ENCODE measurements around the gene PLOD2. TPM values are rescaled to one million over a fixed set of nuclear protein-coding genes. Genes with fewer than 3 reads are reported as not detected.

The PLOD2 gene
- total RNA-seq, 2 experiments from 2014 or later = 0.20 to 1.2 TPM

GRCh38 chr3:146058241-146058640 lies 102.7 kb downstream of the PLOD2 start:
- Mint-ChIP-seq H3K27ac (no peak overlapping the region), H3K36me3 (no peaks in the 10 kb centered on the region), H3K4me3 (no peak overlapping the region), H3K9me3 (ENCODE audit: low read depth) (no peaks in the 10 kb centered on the region), H3K27me3 (no peaks in the 10 kb centered on the region), H3K4me1 (no peaks in the 10 kb centered on the region)
- ATAC-seq (no peak), DNase-seq (no peak)
- CTCF ChIA-PET = no interaction called here

- DNase-seq (no peak), ATAC-seq (no peak)
- no peaks in the 10 kb centered on the region for H3K27me3 Mint-ChIP-seq
- H3K4me1 Mint-ChIP-seq = no peaks in the 10 kb centered on the region
- H3K27ac Mint-ChIP-seq = no peak overlapping the region
- H3K4me3 Mint-ChIP-seq = no peak overlapping the region
- no peaks in the 10 kb centered on the region for H3K36me3 Mint-ChIP-seq
- CTCF ChIA-PET = interaction anchor here (0.7 to 1.8 kb wide), 2 partner anchors 12 to 193 kb away, joined by 3 to 7 read pairs; no protein-coding TSS in a partner anchor
- H3K9me3 Mint-ChIP-seq (ENCODE audit: low read depth) = no peaks in the 10 kb centered on the region
Measured at GRCh38 chr3:146052791-146053310, 108.1 kb downstream of the PLOD2 start.

DNA sequence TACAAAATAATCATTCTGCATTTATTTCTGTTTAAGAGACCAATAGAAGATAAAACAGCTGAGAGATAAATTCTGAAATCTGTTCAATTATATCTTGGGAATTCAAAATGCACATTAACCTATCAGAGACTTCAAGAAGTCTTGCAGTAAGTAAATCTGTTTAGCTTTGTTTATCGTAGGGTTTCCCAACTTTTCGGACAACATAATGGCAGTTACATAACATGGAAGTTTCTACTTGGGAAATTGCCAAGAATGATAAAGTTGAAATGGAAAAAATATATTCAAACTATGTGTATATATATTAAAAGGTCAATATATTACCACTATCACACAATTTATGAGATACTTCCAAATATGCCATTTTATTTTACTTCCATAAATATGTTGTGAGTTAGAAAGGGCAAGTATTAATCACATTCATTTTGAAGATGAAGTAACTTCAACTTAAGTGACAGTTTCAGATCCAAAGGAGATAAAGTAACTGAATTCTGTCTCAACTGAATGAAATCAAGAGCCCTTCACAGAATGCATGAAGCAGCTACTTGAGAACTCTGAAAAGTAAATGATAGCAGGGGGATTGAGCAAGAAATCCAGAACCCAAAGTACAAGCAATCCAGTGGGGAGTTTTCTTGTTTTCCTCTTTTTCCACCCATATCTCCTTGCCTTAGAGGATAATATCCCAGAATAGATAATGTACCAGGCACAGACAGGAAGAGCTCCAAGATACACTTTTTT lies 108.8 kb downstream of the PLOD2 start:
- ATAC-seq (no peak), DNase-seq (no peak)
- H3K4me3 Mint-ChIP-seq = no peak overlapping the region
- H3K27ac Mint-ChIP-seq = no peak overlapping the region
- H3K36me3 Mint-ChIP-seq = no peaks in the 10 kb centered on the region
- H3K9me3 Mint-ChIP-seq (ENCODE audit: low read depth) = no peaks in the 10 kb centered on the region
- H3K4me1 Mint-ChIP-seq = no peaks in the 10 kb centered on the region
- H3K27me3 Mint-ChIP-seq = no peaks in the 10 kb centered on the region
- CTCF ChIA-PET = interaction anchor here (0.7 to 1.8 kb wide), 2 partner anchors 13 to 193 kb away, joined by 3 to 7 read pairs; no protein-coding TSS in a partner anchor

- no peak for DNase-seq
- Mint-ChIP-seq H3K27ac (no peak overlapping the region), H3K27me3 (no peaks in the 10 kb centered on the region), H3K4me3 (no peak overlapping the region), H3K4me1 (no peaks in the 10 kb centered on the region), H3K9me3 (ENCODE audit: low read depth) (peaks cover 3% of the 10 kb centered on the region), H3K36me3 (no peaks in the 10 kb centered on the region)
- ATAC-seq = no peak
- CTCF ChIA-PET = no interaction called here
Measured at GRCh38 chr3:146050691-146051090, 110.3 kb downstream of the PLOD2 start.

DNA sequence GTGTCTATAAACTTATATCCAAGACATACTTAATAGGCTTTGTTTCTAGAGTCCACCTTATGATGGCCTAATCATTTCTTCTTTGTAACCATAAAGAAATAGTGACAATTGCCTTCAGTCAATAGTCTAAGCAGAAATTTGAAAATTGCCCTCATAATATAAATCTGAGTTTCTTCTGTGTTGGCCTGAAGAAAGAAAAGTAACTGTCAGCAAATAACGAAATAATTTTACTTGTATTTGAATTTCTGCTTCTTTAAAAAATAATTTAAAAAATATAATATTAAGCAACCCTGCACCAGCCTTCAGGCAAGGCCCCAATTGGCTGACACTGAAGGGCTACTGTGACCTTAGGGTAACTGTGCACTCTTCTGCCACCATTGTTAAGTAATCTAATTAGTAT lies 113.5 kb downstream of the PLOD2 start:
- no peaks in the 10 kb centered on the region for H3K36me3 Mint-ChIP-seq
- no peak overlapping the region for H3K4me3 Mint-ChIP-seq
- no peak overlapping the region for H3K27ac Mint-ChIP-seq
- no peaks in the 10 kb centered on the region for H3K27me3 Mint-ChIP-seq
- H3K4me1 Mint-ChIP-seq = no peaks in the 10 kb centered on the region
- peaks cover 3% of the 10 kb centered on the region for H3K9me3 Mint-ChIP-seq (ENCODE audit: low read depth)
- ATAC-seq (no peak), DNase-seq (no peak)
- CTCF ChIA-PET = no interaction called here

GRCh38 chr3:146044046-146044445 lies 116.9 kb downstream of the PLOD2 start:
- Mint-ChIP-seq H3K27me3 (no peaks in the 10 kb centered on the region), H3K27ac (no peak overlapping the region), H3K36me3 (no peaks in the 10 kb centered on the region), H3K4me3 (no peak overlapping the region), H3K4me1 (no peaks in the 10 kb centered on the region), H3K9me3 (ENCODE audit: low read depth) (peaks cover 3% of the 10 kb centered on the region)
- ATAC-seq = no peak
- no peak for DNase-seq
- CTCF ChIA-PET = no interaction called here

- CTCF ChIA-PET = no interaction called here
- H3K36me3 Mint-ChIP-seq = no peaks in the 10 kb centered on the region
- no peak overlapping the region for H3K4me3 Mint-ChIP-seq
- ATAC-seq (no peak), DNase-seq (no peak)
- H3K27ac Mint-ChIP-seq = no peak overlapping the region
- no peaks in the 10 kb centered on the region for H3K27me3 Mint-ChIP-seq
- H3K4me1 Mint-ChIP-seq = no peaks in the 10 kb centered on the region
- no peaks in the 10 kb centered on the region for H3K9me3 Mint-ChIP-seq (ENCODE audit: low read depth)
Measured at GRCh38 chr3:146040630-146041029, 120.4 kb downstream of the PLOD2 start.

- DNase-seq = no peak
- no peaks in the 10 kb centered on the region for H3K9me3 Mint-ChIP-seq (ENCODE audit: low read depth)
- no peak overlapping the region for H3K27ac Mint-ChIP-seq
- CTCF ChIA-PET = no interaction called here
- H3K4me3 Mint-ChIP-seq = no peak overlapping the region
- ATAC-seq = no peak
- no peaks in the 10 kb centered on the region for H3K36me3 Mint-ChIP-seq
- H3K4me1 Mint-ChIP-seq = no peaks in the 10 kb centered on the region
- H3K27me3 Mint-ChIP-seq = no peaks in the 10 kb centered on the region
Measured at GRCh38 chr3:146037697-146038096, 123.3 kb downstream of the PLOD2 start.

- Mint-ChIP-seq H3K36me3 (no peaks in the 10 kb centered on the region), H3K27ac (no peak overlapping the region), H3K4me3 (no peak overlapping the region), H3K4me1 (no peaks in the 10 kb centered on the region), H3K9me3 (ENCODE audit: low read depth) (peaks cover 2% of the 10 kb centered on the region), H3K27me3 (no peaks in the 10 kb centered on the region)
- CTCF ChIA-PET = no interaction called here
- no peak for DNase-seq
- no peak for ATAC-seq
Measured at GRCh38 chr3:146036281-146036680, 124.7 kb downstream of the PLOD2 start.

DNA sequence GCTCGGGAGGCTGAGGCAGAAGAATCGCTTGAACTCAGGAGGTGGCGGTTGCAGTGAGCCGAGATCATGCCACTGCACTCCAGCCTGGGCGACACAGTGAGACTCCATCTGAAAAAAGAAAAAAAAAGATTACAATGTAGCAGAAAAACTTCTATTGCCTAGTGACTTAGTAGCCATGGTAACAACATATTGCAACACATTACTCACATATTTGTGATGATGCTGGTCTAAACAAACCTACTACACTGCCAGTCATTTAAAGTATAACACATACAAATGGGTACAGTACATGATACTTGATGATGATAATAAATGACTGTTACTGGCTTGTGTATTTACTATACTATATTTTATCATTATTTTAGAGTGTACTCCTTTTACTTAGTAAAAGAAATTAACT lies 125.6 kb downstream of the PLOD2 start:
- CTCF ChIA-PET = no interaction called here
- DNase-seq (no peak), ATAC-seq (no peak)
- H3K9me3 Mint-ChIP-seq (ENCODE audit: low read depth) = peaks cover 2% of the 10 kb centered on the region
- no peaks in the 10 kb centered on the region for H3K27me3 Mint-ChIP-seq
- no peaks in the 10 kb centered on the region for H3K4me1 Mint-ChIP-seq
- no peak overlapping the region for H3K4me3 Mint-ChIP-seq
- H3K36me3 Mint-ChIP-seq = no peaks in the 10 kb centered on the region
- no peak overlapping the region for H3K27ac Mint-ChIP-seq

DNA sequence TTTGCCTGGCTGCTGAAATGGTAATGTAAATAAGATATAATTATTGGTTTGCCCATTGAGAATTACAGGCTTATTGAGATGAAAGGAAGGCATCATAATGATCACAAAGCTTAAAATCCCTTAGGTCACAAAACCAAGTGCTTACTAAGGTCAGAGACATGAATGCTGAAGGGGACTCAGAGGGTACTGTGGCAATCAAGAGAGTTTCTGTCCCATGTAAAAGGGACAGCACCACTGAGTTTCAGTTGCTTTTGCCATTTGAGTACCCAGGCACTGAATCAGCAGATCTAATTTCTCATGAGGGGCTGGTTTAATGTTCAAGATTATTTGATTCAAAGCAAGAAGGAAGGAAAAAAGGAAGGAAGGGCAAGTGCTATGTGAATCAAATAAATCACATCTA lies 127.0 kb downstream of the PLOD2 start:
- H3K27me3 Mint-ChIP-seq = no peaks in the 10 kb centered on the region

GRCh38 chr3:146026547-146026946 lies 134.4 kb downstream of the PLOD2 start:
- H3K36me3 Mint-ChIP-seq = no peaks in the 10 kb centered on the region
- no peaks in the 10 kb centered on the region for H3K4me1 Mint-ChIP-seq
- no peak overlapping the region for H3K4me3 Mint-ChIP-seq
- CTCF ChIA-PET = interaction anchor here (1.7 kb wide), 1 partner anchor 39 kb away, joined by 6 read pairs; no protein-coding TSS in a partner anchor
- DNase-seq (no peak), ATAC-seq (no peak)
- no peaks in the 10 kb centered on the region for H3K27me3 Mint-ChIP-seq
- no peak overlapping the region for H3K27ac Mint-ChIP-seq
- H3K9me3 Mint-ChIP-seq (ENCODE audit: low read depth) = peaks cover 4% of the 10 kb centered on the region

More for the DNA sequence above, 127.0 kb downstream of the PLOD2 start:
- CTCF ChIA-PET = no interaction called here
- H3K4me3 Mint-ChIP-seq = no peak overlapping the region
- H3K36me3 Mint-ChIP-seq = no peaks in the 10 kb centered on the region
- peaks cover 5% of the 10 kb centered on the region for H3K9me3 Mint-ChIP-seq (ENCODE audit: low read depth)
- no peak for ATAC-seq
- no peaks in the 10 kb centered on the region for H3K4me1 Mint-ChIP-seq
- no peak overlapping the region for H3K27ac Mint-ChIP-seq
- no peak for DNase-seq

GRCh38 chr3:146024260-146024659 lies 136.7 kb downstream of the PLOD2 start:
- H3K27ac Mint-ChIP-seq = no peak overlapping the region
- H3K27me3 Mint-ChIP-seq = no peaks in the 10 kb centered on the region
- ATAC-seq (no peak), DNase-seq (no peak)
- no peaks in the 10 kb centered on the region for H3K4me1 Mint-ChIP-seq
- no peaks in the 10 kb centered on the region for H3K9me3 Mint-ChIP-seq (ENCODE audit: low read depth)
- no peaks in the 10 kb centered on the region for H3K36me3 Mint-ChIP-seq
- H3K4me3 Mint-ChIP-seq = no peak overlapping the region
- CTCF ChIA-PET = no interaction called here

DNA sequence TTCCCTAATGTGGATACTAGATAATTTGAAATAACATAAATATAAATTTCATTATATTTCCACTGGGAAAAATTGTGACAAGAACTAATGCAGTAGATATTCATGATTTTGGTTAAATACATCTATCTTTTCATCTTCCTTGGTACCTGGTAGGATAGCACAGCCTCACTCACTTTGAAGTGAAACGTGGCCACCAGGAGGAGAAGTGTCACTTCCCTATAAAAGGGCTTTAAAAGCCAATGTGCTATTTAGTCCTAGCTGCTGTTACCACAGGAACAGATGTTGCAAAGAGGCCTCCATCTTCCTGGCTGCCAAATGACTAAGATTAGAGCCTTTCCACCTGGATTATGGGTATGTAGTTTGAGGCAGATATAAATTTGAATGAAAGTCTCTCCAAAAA lies 140.0 kb downstream of the PLOD2 start:
- Mint-ChIP-seq H3K4me3 (no peak overlapping the region), H3K36me3 (no peaks in the 10 kb centered on the region), H3K27me3 (no peaks in the 10 kb centered on the region), H3K27ac (no peak overlapping the region), H3K4me1 (no peaks in the 10 kb centered on the region), H3K9me3 (ENCODE audit: low read depth) (peaks cover 9% of the 10 kb centered on the region)
- DNase-seq (no peak), ATAC-seq (no peak)
- CTCF ChIA-PET = no interaction called here
